ENCODE data around the gene EEIG2.

Gene EEIG2

GRCh38 chr1:108583757-108584427, 24.0 kb downstream of the EEIG2 start:
- no peak overlapping the region for H3K4me3 ChIP-seq (replicated peaks; ENCODE audit: low read depth, low read length)
- DNase-seq (ENCODE audit: low read depth), result peak; percentile 39

GRCh38 chr1:108584428-108584856, 24.5 kb downstream of the EEIG2 start:
- TF ChIP-seq CTCF (IDR thresholded peaks at IDR 0.05; ENCODE audit: low read length, missing control alignments), result no peak
- DNase-seq (ENCODE audit: low read depth), result no peak
- no peak overlapping the region for H3K4me3 ChIP-seq (replicated peaks; ENCODE audit: low read depth, low read length)

More at GRCh38 chr1:108583757-108584427, 24.0 kb downstream of the EEIG2 start:
- TF ChIP-seq CTCF (IDR thresholded peaks at IDR 0.05; ENCODE audit: low read length, missing control alignments), result no peak

- TF ChIP-seq CTCF (IDR thresholded peaks at IDR 0.05; ENCODE audit: low read length, missing control alignments), result no peak
- no peak for DNase-seq (ENCODE audit: low read depth)
- H3K4me3 ChIP-seq (replicated peaks; ENCODE audit: low read depth, low read length), result no peak overlapping the region
Observed at GRCh38 chr1:108585313-108585712, 25.4 kb downstream of the EEIG2 start.

- no peak for TF ChIP-seq CTCF (IDR thresholded peaks at IDR 0.05; ENCODE audit: low read length, missing control alignments)
- DNase-seq (ENCODE audit: low read depth), result peak; percentile 88
- no peak overlapping the region for H3K4me3 ChIP-seq (replicated peaks; ENCODE audit: low read depth, low read length)
Observed at GRCh38 chr1:108590441-108590840, 30.5 kb downstream of the EEIG2 start.

GRCh38 chr1:108590957-108591356, 31.1 kb downstream of the EEIG2 start:
- no peak for TF ChIP-seq CTCF (IDR thresholded peaks at IDR 0.05; ENCODE audit: low read length, missing control alignments)
- DNase-seq (ENCODE audit: low read depth), result peak; percentile 99
- H3K4me3 ChIP-seq (replicated peaks; ENCODE audit: low read depth, low read length), result no peak overlapping the region

- TF ChIP-seq CTCF (IDR thresholded peaks at IDR 0.05; ENCODE audit: low read length, missing control alignments), result no peak
- no peak for DNase-seq (ENCODE audit: low read depth)
- H3K4me3 ChIP-seq (replicated peaks; ENCODE audit: low read depth, low read length), result no peak overlapping the region
Observed at GRCh38 chr1:108591466-108591865, 31.6 kb downstream of the EEIG2 start.

All from fibroblast of pulmonary artery (primary cell).